Endothelial cell of umbilical vein (primary cell): ENCODE measurements around the gene NUCKS1.

Source experiments
- EZH2 ChIP-seq: IDR thresholded peaks from 2 replicates; pipeline ENCODE4 v1.6.1; 2012; ENCODE audit warnings: borderline replicate concordance, low read depth, mild to moderate bottlenecking, moderate library complexity, low read length, inconsistent platforms; ENCODE audit not compliant: severe bottlenecking
- TF ChIP-seq, protein P1 (sequence below): IDR thresholded peaks from 2 replicates; pipeline ENCODE4 v1.6.1; 2011; ENCODE audit not compliant: insufficient read depth, insufficient read length

GRCh38 chr1:205798577-205798976, 48.6 kb upstream of the NUCKS1 start:
- no peak for TF ChIP-seq EZH2
- TF ChIP-seq, protein P1, sequence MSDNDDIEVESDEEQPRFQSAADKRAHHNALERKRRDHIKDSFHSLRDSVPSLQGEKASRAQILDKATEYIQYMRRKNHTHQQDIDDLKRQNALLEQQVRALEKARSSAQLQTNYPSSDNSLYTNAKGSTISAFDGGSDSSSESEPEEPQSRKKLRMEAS: no peak
